GM12891 (cell line): ENCODE data around the gene FUCA1.

Source experiments
- PAX5 ChIP-seq: IDR thresholded peaks from 2 replicates; pipeline ENCODE4 v1.6.1; 2011; ENCODE audit warnings: low read length, moderate library complexity, mild to moderate bottlenecking; ENCODE audit not compliant: insufficient read depth, severe bottlenecking
- POLR2A ChIP-seq: IDR thresholded peaks from 2 replicates; pipeline ENCODE4 v1.6.1; 2011; ENCODE audit warnings: low read depth, low read length, control low read depth
- POLR2AphosphoS5 ChIP-seq: IDR thresholded peaks from 2 replicates; pipeline ENCODE4 v1.6.1; 2011; ENCODE audit warnings: low read depth, low read length, control low read depth
- POU2F2 ChIP-seq: IDR thresholded peaks from 2 replicates; pipeline ENCODE4 v1.6.1; 2011; ENCODE audit warnings: low read depth, mild to moderate bottlenecking, control low read depth, low read length, moderate library complexity
- SPI1 ChIP-seq: IDR thresholded peaks from 2 replicates; pipeline ENCODE4 v1.6.1; 2011; ENCODE audit warnings: low read depth, low read length, control low read depth
- TAF1 ChIP-seq: IDR thresholded peaks from 2 replicates; pipeline ENCODE4 v1.6.1; 2011; ENCODE audit warnings: low read depth, low read length, control low read depth

GRCh38 chr1:23867542-23867894 lies 572 bp downstream of the FUCA1 start:
- TF ChIP-seq POLR2A = no peak
- no peak for TF ChIP-seq POLR2AphosphoS5
- no peak for TF ChIP-seq TAF1
- TF ChIP-seq SPI1 = no peak
- no peak for TF ChIP-seq POU2F2
- no peak for TF ChIP-seq PAX5
